ENCODE measurements around the gene HGS. TPM values are rescaled to one million over a fixed set of nuclear protein-coding genes. Genes with fewer than 3 reads are reported as not detected.

The HGS gene
- polyA plus RNA-seq (2012; ENCODE audit: low read depth, missing spikeins), result 51.7 TPM

GRCh38 chr17:81683584-81684441 lies at the start of gene HGS, which contains the start of gene ARL16:
Gene HGS (plus strand): TSS chr17:81684011. CDS start chr17:81684067, 56 bp downstream.
Gene ARL16 (minus strand): TSS chr17:81683797. CDS start chr17:81683753, 44 bp downstream.
- FAIRE-seq (peak; percentile 99), DNase-seq (ENCODE audit: insufficient read length, low spot score) (peak; percentile 100)
- TF ChIP-seq POLR2AphosphoS5 (IDR thresholded peaks at IDR 0.05; ENCODE audit: low read depth, low read length) (peak; percentile 70), POU2F2 (IDR thresholded peaks at IDR 0.05; ENCODE audit: low read depth, low read length) (no peak), POLR2A (IDR thresholded peaks at IDR 0.05; ENCODE audit: low read depth, low read length) (peak; percentile 52; the same call in 1 of the 2 replicates), TAF1 (IDR thresholded peaks at IDR 0.05; ENCODE audit: low read depth, low read length) (no peak), PAX5 (IDR thresholded peaks at IDR 0.05; ENCODE audit: insufficient read depth, low read length, severe bottlenecking) (no peak), SPI1 (IDR thresholded peaks at IDR 0.05; ENCODE audit: low read depth, low read length) (peak; percentile 63)

GRCh38 chr17:81635431-81635830 lies 48.4 kb upstream of the HGS start:
- no peak for TF ChIP-seq POU2F2 (IDR thresholded peaks at IDR 0.05; ENCODE audit: low read depth, low read length)
- no peak for TF ChIP-seq POLR2A (IDR thresholded peaks at IDR 0.05; ENCODE audit: low read depth, low read length)
- TF ChIP-seq SPI1 (IDR thresholded peaks at IDR 0.05; ENCODE audit: low read depth, low read length), result no peak
- TF ChIP-seq POLR2AphosphoS5 (IDR thresholded peaks at IDR 0.05; ENCODE audit: low read depth, low read length), result no peak
- TF ChIP-seq TAF1 (IDR thresholded peaks at IDR 0.05; ENCODE audit: low read depth, low read length), result no peak
- no peak for TF ChIP-seq PAX5 (IDR thresholded peaks at IDR 0.05; ENCODE audit: insufficient read depth, low read length, severe bottlenecking)
- FAIRE-seq, result no peak
- DNase-seq (ENCODE audit: insufficient read length, low spot score), result no peak

GRCh38 chr17:81635973-81636504 lies 47.8 kb upstream of the HGS start:
- DNase-seq (ENCODE audit: insufficient read length, low spot score), result no peak
- FAIRE-seq, result no peak
- TF ChIP-seq SPI1 (IDR thresholded peaks at IDR 0.05; ENCODE audit: low read depth, low read length), result no peak
- no peak for TF ChIP-seq POU2F2 (IDR thresholded peaks at IDR 0.05; ENCODE audit: low read depth, low read length)
- TF ChIP-seq POLR2AphosphoS5 (IDR thresholded peaks at IDR 0.05; ENCODE audit: low read depth, low read length), result no peak
- TF ChIP-seq PAX5 (IDR thresholded peaks at IDR 0.05; ENCODE audit: insufficient read depth, low read length, severe bottlenecking), result no peak
- no peak for TF ChIP-seq TAF1 (IDR thresholded peaks at IDR 0.05; ENCODE audit: low read depth, low read length)
- no peak for TF ChIP-seq POLR2A (IDR thresholded peaks at IDR 0.05; ENCODE audit: low read depth, low read length)

GRCh38 chr17:81636505-81637288 lies 47.1 kb upstream of the HGS start, which contains the start of the genes NPLOC4 and TSPAN10:
Gene NPLOC4 (minus strand): TSS chr17:81637112. CDS start chr17:81636930, 182 bp downstream.
Gene TSPAN10 (plus strand): TSS chr17:81637196. CDS start chr17:81642413, 5,217 bp downstream.
- DNase-seq (ENCODE audit: insufficient read length, low spot score) (peak; percentile 95), FAIRE-seq (peak; percentile 91)
- TF ChIP-seq SPI1 (IDR thresholded peaks at IDR 0.05; ENCODE audit: low read depth, low read length) (no peak), TAF1 (IDR thresholded peaks at IDR 0.05; ENCODE audit: low read depth, low read length) (peak; percentile 94), POLR2AphosphoS5 (IDR thresholded peaks at IDR 0.05; ENCODE audit: low read depth, low read length) (no peak), POU2F2 (IDR thresholded peaks at IDR 0.05; ENCODE audit: low read depth, low read length) (peak; percentile 52; the same call in 1 of the 2 replicates), PAX5 (IDR thresholded peaks at IDR 0.05; ENCODE audit: insufficient read depth, low read length, severe bottlenecking) (no peak), POLR2A (IDR thresholded peaks at IDR 0.05; ENCODE audit: low read depth, low read length) (peak; percentile 65)

- no peak for TF ChIP-seq POU2F2 (IDR thresholded peaks at IDR 0.05; ENCODE audit: low read depth, low read length)
- no peak for TF ChIP-seq POLR2AphosphoS5 (IDR thresholded peaks at IDR 0.05; ENCODE audit: low read depth, low read length)
- TF ChIP-seq SPI1 (IDR thresholded peaks at IDR 0.05; ENCODE audit: low read depth, low read length), result no peak
- TF ChIP-seq TAF1 (IDR thresholded peaks at IDR 0.05; ENCODE audit: low read depth, low read length), result no peak
- no peak for TF ChIP-seq POLR2A (IDR thresholded peaks at IDR 0.05; ENCODE audit: low read depth, low read length)
- DNase-seq (ENCODE audit: insufficient read length, low spot score) (no peak), FAIRE-seq (no peak)
Observed at GRCh38 chr17:81638683-81639082, 45.1 kb upstream of the HGS start.

- TF ChIP-seq PAX5 (IDR thresholded peaks at IDR 0.05; ENCODE audit: insufficient read depth, low read length, severe bottlenecking) (no peak), SPI1 (IDR thresholded peaks at IDR 0.05; ENCODE audit: low read depth, low read length) (no peak), POLR2A (IDR thresholded peaks at IDR 0.05; ENCODE audit: low read depth, low read length) (no peak), POU2F2 (IDR thresholded peaks at IDR 0.05; ENCODE audit: low read depth, low read length) (no peak), POLR2AphosphoS5 (IDR thresholded peaks at IDR 0.05; ENCODE audit: low read depth, low read length) (no peak), TAF1 (IDR thresholded peaks at IDR 0.05; ENCODE audit: low read depth, low read length) (no peak)
- FAIRE-seq, result no peak
- DNase-seq (ENCODE audit: insufficient read length, low spot score), result no peak
Observed at GRCh38 chr17:81640011-81640410, 43.8 kb upstream of the HGS start.

- TF ChIP-seq POLR2A (IDR thresholded peaks at IDR 0.05; ENCODE audit: low read depth, low read length) (no peak), POLR2AphosphoS5 (IDR thresholded peaks at IDR 0.05; ENCODE audit: low read depth, low read length) (no peak), POU2F2 (IDR thresholded peaks at IDR 0.05; ENCODE audit: low read depth, low read length) (no peak), PAX5 (IDR thresholded peaks at IDR 0.05; ENCODE audit: insufficient read depth, low read length, severe bottlenecking) (no peak), SPI1 (IDR thresholded peaks at IDR 0.05; ENCODE audit: low read depth, low read length) (no peak), TAF1 (IDR thresholded peaks at IDR 0.05; ENCODE audit: low read depth, low read length) (no peak)
- DNase-seq (ENCODE audit: insufficient read length, low spot score), result no peak
- no peak for FAIRE-seq
Observed at GRCh38 chr17:81641825-81642489, 41.9 kb upstream of the HGS start.

GRCh38 chr17:81644496-81644895 lies 39.3 kb upstream of the HGS start:
- TF ChIP-seq TAF1 (IDR thresholded peaks at IDR 0.05; ENCODE audit: low read depth, low read length), result no peak
- no peak for TF ChIP-seq POU2F2 (IDR thresholded peaks at IDR 0.05; ENCODE audit: low read depth, low read length)
- TF ChIP-seq POLR2A (IDR thresholded peaks at IDR 0.05; ENCODE audit: low read depth, low read length), result no peak
- TF ChIP-seq PAX5 (IDR thresholded peaks at IDR 0.05; ENCODE audit: insufficient read depth, low read length, severe bottlenecking), result no peak
- no peak for DNase-seq (ENCODE audit: insufficient read length, low spot score)
- no peak for FAIRE-seq
